Left renal cortex interstitium (tissue), 4 donors: Measurements from ENCODE around the gene SMYD4. TPM values are rescaled to one million over a fixed set of nuclear protein-coding genes. Genes with fewer than 3 reads are reported as not detected.

Experiments used
- DNase-seq, 4 donors: peaks; one replicate each; pipeline ENCODE4 v3.0.0-alpha.2; 2013; ENCODE audit warnings: low read depth in 4 of 4, low spot score in 2 of 4, missing footprints in 1 of 4
- polyA plus RNA-seq, 4 donors: library from polyadenylated mRNA; unstranded; fragments of 120-200 nt; gene quantifications; one replicate each; pipeline ENCODE4 v1.2.1, GENCODE V29; 2013; ENCODE audit not compliant: insufficient read length in 4 of 4

SMYD4 gene
- polyA plus RNA-seq, 4 donors = 12.0 to 19.2 (median 15.0) TPM

GRCh38 chr17:1733759-1734158, 95.9 kb downstream of the SMYD4 start:
- no peak for DNase-seq

DNA sequence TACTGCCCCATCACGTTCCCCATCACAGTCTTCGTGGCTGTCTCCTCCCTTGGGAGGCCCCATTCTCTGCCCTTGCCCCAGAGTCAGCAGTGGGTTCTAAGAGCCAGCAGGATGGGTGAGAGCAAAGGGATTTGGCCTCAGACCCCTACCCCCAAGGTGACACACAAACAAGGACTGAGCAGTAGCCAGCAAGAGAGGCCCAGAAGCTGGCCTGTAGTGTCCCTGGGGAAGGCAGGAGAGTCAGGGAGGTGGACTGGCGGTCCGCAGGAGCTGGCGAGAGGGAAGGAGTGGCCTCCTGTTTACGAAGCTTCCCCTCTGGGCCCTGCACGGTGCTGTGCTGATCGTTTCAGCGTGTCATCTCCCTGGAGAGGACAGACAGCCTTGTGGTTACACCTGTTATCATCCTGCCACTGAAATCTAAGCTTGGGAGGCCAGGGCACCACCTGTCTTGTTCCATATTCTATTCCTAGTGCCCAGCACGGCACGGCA, 96.8 kb downstream of the SMYD4 start:
- DNase-seq = no peak

DNA sequence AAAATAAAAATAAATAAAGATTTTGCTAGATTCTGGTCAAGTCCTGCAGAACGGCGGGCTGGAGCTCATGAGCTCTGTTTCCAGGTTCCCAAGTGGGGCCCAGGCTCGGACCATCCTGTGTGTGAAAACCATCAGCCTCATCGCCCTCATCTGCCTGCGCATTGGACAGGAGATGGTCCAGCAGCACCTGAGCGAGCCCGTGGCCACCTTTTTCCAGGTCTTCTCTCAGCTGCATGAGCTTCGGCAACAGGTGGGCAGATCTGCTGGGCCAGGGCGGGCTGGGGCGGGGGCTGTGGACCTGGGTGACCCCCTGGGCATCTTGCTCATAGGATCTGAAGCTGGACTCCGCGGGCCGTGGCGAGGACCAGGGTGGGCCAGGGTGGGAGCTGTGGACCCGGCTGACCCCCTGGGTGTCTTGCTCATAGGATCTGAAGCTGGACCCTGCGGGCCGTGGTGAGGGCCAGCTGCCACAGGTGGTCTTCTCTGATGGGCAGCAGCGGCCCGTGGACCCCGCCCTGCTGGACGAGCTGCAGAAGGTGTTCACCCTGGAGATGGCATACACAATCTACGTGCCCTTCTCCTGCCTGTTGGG, 97.4 kb downstream of the SMYD4 start:
- no peak for DNase-seq

GRCh38 chr17:1731194-1731506, 98.6 kb downstream of the SMYD4 start:
- no peak for DNase-seq

DNA sequence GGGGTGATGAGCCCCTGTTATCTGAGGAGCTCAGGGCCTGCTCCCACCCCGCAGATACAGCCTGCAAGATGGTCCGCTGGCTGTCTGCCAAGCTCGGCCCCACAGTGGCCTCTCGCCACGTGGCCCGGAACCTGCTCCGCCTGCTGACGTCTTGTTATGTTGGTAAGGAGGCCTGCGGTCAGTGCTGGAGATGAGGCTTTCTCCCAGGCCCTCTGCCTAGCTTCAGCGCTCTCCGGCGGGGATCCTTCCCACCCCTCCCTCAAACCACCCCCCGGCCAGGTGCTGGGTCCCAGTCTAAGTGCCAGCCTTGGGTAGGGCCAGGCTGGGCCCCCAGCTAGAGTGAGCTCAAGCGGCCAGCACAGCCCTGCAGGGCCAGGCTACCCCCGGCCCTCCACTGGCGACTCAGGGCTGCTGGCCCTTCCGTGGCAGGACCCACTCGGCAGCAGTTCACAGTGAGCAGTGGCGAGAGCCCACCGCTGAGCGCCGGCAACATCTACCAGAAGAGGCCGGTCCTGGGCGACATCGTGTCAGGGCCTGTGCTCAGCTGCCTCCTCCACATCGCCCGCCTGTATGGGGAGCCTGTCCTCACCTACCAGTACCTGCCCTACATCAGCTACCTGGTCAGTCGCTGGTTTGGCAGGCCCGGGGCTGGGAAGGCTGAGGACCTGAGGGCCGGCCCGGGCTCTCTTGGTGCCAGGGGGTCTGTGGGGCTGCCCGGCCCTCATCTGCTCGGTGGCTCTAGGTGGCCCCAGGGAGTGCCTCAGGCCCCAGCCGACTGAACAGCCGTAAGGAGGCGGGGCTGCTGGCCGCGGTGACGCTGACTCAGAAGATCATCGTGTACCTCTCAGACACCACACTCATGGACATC, 99.1 kb downstream of the SMYD4 start:
- no peak for DNase-seq

DNA sequence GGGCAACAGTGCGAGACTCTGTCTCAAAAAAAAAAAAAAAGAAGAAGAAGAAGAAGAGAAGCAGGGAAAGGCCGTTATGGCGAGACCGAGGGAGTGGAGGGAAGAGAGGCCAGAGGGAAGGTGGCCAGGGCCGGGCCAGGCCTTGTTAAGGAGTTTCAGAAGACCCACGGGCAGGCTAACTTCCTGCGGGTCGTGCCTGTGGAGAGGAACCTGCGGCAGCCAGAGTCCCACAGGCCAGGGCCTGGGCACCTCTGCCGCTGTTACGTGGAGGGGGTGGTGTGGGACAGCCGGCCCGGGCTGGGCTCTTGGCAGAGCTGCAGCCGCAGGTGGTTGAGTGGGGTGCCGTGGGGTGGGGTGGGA, 99.8 kb downstream of the SMYD4 start:
- DNase-seq = no peak

Other genes starting within 250 kb of the SMYD4 start
- 10 to 100 TPM; 31.9 to 35.8 (median 33.5) TPM for gene SLC43A2, start 201.1 kb downstream of the SMYD4 start, polyA plus RNA-seq
- gene SCARF1, start 184.2 kb downstream of the SMYD4 start, polyA plus RNA-seq = 1 to 10 TPM; 5.7 to 9.7 (median 8.2) TPM
- gene RILP, start 180.0 kb downstream of the SMYD4 start, polyA plus RNA-seq = 1 to 10 TPM; 4.5 to 6.4 (median 5.2) TPM
- gene PRPF8, start 145.0 kb downstream of the SMYD4 start, polyA plus RNA-seq = 100 to 1,000 TPM; 290 to 334 (median 302) TPM
- 1 to 10 TPM; 5.3 to 7.0 (median 6.4) TPM for gene TLCD2, start 119.5 kb downstream of the SMYD4 start, polyA plus RNA-seq
- gene WDR81, start 105.2 kb downstream of the SMYD4 start, polyA plus RNA-seq = 10 to 100 TPM; 11.6 to 23.2 (median 18.8) TPM
- 100 to 1,000 TPM in 2 of 4 donors, 10 to 100 TPM in 2; 79.0 to 117 (median 99.2) TPM for gene SERPINF2, start 87.0 kb downstream of the SMYD4 start, polyA plus RNA-seq
- 100 to 1,000 TPM; 129 to 224 (median 167) TPM for gene SERPINF1, start 67.8 kb downstream of the SMYD4 start, polyA plus RNA-seq
- gene RPA1, start 103 bp upstream of the SMYD4 start, polyA plus RNA-seq = 100 to 1,000 TPM; 107 to 125 (median 124) TPM
- gene RTN4RL1, start 195.4 kb upstream of the SMYD4 start, polyA plus RNA-seq = 1 to 10 TPM in 3 of 4 donors, under 1 TPM in 1; 0.69 to 2.2 (median 1.8) TPM
- 10 to 100 TPM; 33.1 to 72.4 (median 51.4) TPM for gene DPH1, start 200.3 kb upstream of the SMYD4 start, polyA plus RNA-seq
- 10 to 100 TPM; 11.4 to 21.7 (median 12.7) TPM for gene OVCA2, start 212.1 kb upstream of the SMYD4 start, polyA plus RNA-seq
- 10 to 100 TPM; 16.5 to 41.9 (median 24.8) TPM for gene HIC1, start 225.2 kb upstream of the SMYD4 start, polyA plus RNA-seq